Subcutaneous adipose tissue (tissue), 4 donors: Measurements from ENCODE around the gene C2orf42. TPM values are rescaled to one million over a fixed set of nuclear protein-coding genes. Genes with fewer than 3 reads are reported as not detected.

Experiments used
- total RNA-seq, 4 donors: library from RNA; depleted of rRNA; stranded (reverse); fragments of >200 nt; gene quantifications; one replicate each; pipeline ENCODE4 v1.1.0, GENCODE V29; 2016
- TF ChIP-seq, protein P1 (sequence below): fragments of 450-650 bp; IDR thresholded peaks from one replicate; pipeline ENCODE4 v1.5.1; 2016; ENCODE audit warnings: low read depth, mild to moderate bottlenecking, control low read depth, antibody characterized with exemption, moderate library complexity

C2orf42 gene
- total RNA-seq, 4 donors from 2014 or later, result 8.7 to 17.3 (median 11.7) TPM

DNA sequence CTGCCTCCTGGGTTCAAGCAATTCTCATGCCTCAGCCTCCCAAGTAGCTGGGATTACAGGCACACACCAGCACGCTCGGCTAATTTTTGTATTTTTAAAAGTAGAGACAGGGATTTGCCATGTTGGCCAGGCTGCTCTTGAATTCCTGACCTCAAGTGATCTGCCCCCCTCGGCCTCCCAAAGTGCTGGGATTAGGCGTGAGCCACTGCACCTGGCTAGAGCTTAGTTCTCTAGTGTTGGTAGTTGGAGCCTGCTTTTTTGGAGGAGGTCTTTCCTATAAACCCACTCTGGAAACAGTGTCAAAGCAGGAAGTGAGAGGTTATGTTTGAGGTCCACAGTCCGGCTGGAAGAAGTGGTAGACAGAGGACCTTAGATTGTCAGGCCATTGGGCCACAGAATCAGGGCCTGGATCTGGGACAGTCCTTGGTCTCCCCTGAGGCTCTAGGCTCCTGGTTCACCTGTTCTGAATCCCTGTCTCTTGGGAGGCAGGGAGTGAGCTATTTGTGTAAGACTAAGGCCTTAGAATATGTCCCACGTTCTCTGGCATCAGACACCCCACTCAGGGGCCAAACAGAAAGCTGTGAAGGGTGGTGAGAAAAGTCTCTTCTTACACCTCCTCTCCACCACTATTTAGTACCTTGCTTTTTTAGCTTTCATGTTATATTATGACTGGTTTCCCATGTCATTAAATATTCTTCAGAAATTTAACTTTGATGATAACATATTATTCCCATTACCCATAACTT lies 69.0 kb downstream of the C2orf42 start:
- TF ChIP-seq, protein P1, sequence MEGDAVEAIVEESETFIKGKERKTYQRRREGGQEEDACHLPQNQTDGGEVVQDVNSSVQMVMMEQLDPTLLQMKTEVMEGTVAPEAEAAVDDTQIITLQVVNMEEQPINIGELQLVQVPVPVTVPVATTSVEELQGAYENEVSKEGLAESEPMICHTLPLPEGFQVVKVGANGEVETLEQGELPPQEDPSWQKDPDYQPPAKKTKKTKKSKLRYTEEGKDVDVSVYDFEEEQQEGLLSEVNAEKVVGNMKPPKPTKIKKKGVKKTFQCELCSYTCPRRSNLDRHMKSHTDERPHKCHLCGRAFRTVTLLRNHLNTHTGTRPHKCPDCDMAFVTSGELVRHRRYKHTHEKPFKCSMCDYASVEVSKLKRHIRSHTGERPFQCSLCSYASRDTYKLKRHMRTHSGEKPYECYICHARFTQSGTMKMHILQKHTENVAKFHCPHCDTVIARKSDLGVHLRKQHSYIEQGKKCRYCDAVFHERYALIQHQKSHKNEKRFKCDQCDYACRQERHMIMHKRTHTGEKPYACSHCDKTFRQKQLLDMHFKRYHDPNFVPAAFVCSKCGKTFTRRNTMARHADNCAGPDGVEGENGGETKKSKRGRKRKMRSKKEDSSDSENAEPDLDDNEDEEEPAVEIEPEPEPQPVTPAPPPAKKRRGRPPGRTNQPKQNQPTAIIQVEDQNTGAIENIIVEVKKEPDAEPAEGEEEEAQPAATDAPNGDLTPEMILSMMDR, result no peak

- TF ChIP-seq, protein P1, result no peak
Observed at GRCh38 chr2:70118798-70119454, 71.9 kb downstream of the C2orf42 start.

GRCh38 chr2:70116936-70117552 lies 73.8 kb downstream of the C2orf42 start:
- TF ChIP-seq, protein P1, result no peak

- TF ChIP-seq, protein P1, result no peak
Observed at GRCh38 chr2:70115646-70116442, 75.0 kb downstream of the C2orf42 start.

DNA sequence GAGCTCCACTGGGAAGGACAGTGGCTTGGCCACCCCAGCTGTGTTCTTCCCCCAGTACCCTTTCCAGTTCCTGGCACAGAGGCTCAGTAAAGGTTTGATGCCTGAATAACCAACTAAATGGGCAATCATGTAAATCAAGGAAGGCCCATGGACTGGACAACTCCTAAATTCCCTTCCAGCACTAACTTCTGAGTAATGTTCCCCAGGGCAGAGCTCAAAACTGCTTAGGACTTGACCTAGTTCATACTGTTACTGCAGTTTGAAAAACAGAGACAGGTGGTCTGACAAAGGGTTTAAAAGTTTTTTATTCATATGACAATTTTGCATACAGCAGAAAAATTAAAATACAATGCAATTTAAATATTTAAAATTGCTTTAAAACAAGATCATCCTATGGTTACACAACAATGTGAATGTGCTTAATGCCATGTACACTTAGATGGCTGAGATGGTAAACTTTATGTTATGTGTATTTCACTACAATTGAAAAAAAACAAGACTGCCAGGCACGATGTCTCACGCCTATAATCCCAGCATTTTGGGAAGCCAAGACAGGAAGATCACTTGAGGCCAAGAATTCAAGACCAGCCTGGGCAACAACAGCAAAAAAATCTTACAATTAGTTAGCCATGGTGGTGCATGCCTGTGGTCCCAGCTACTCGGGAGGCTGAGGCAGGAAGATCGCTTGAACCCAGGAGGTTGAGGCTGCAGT lies 77.3 kb downstream of the C2orf42 start:
- TF ChIP-seq, protein P1, result no peak

- TF ChIP-seq, protein P1, result no peak
Observed at GRCh38 chr2:70111752-70112591, 78.8 kb downstream of the C2orf42 start.
